Tongue (tissue), 2 donors: ENCODE results near the gene LRRC4C. TPM values are rescaled to one million over a fixed set of nuclear protein-coding genes. Genes with fewer than 3 reads are reported as not detected.

Source experiments
- DNase-seq: peaks from one replicate; pipeline ENCODE4 v3.0.0-alpha.2; 2015
- total RNA-seq: library from RNA; depleted of rRNA; stranded (reverse); fragments of >200 nt; gene quantifications from one replicate; pipeline ENCODE4 v1.2.3, GENCODE V29; 2014

Gene LRRC4C
- total RNA-seq, 1 donor from 2014 or later = 4.7 TPM

- no peak for DNase-seq
Measured at GRCh38 chr11:40435344-40435743, 1024.1 kb downstream of the LRRC4C start.

GRCh38 chr11:40434926-40435325 is 1024.5 kb downstream of the LRRC4C start:
- no peak for DNase-seq

- no peak for DNase-seq
Measured at GRCh38 chr11:40432358-40432757, 1027.1 kb downstream of the LRRC4C start.

GRCh38 chr11:40425168-40425567 is 1034.3 kb downstream of the LRRC4C start:
- DNase-seq = no peak

- no peak for DNase-seq
Measured at GRCh38 chr11:40421208-40421981, 1038.1 kb downstream of the LRRC4C start.

GRCh38 chr11:40417627-40418026 is 1041.8 kb downstream of the LRRC4C start:
- no peak for DNase-seq

GRCh38 chr11:40407355-40407754 is 1052.1 kb downstream of the LRRC4C start:
- no peak for DNase-seq

- DNase-seq = no peak
Measured at GRCh38 chr11:40405614-40406013, 1053.8 kb downstream of the LRRC4C start.

GRCh38 chr11:40403321-40403720 is 1056.1 kb downstream of the LRRC4C start:
- DNase-seq = no peak

- no peak for DNase-seq
Measured at GRCh38 chr11:40401132-40401853, 1058.2 kb downstream of the LRRC4C start.

- DNase-seq = peak; percentile 33
Measured at GRCh38 chr11:40397141-40397540, 1062.3 kb downstream of the LRRC4C start.

GRCh38 chr11:40393511-40393910 is 1065.9 kb downstream of the LRRC4C start:
- no peak for DNase-seq

- DNase-seq = no peak
Measured at GRCh38 chr11:40391679-40392078, 1067.8 kb downstream of the LRRC4C start.

GRCh38 chr11:40388097-40388818 is 1071.2 kb downstream of the LRRC4C start:
- no peak for DNase-seq

- no peak for DNase-seq
Measured at GRCh38 chr11:40387240-40387980, 1072.0 kb downstream of the LRRC4C start.

- DNase-seq = no peak
Measured at GRCh38 chr11:40384991-40385390, 1074.5 kb downstream of the LRRC4C start.

GRCh38 chr11:40381481-40381880 is 1078.0 kb downstream of the LRRC4C start:
- DNase-seq = no peak

- DNase-seq = no peak
Measured at GRCh38 chr11:40380835-40381234, 1078.6 kb downstream of the LRRC4C start.

GRCh38 chr11:40376331-40376730 is 1083.1 kb downstream of the LRRC4C start:
- DNase-seq = peak; percentile 33

- DNase-seq = no peak
Measured at GRCh38 chr11:40370821-40371616, 1088.4 kb downstream of the LRRC4C start.

GRCh38 chr11:40360206-40360798 is 1099.2 kb downstream of the LRRC4C start:
- no peak for DNase-seq
